Tibial nerve (tissue), 3 donors: ENCODE measurements around the gene PPP1R14B.

Source experiments
- POLR2A ChIP-seq, 2 donors: fragments of 450-650 bp; IDR thresholded peaks; one replicate each; pipeline ENCODE4 v1.6.1; 2017; ENCODE audit warnings: antibody characterized with exemption in 2 of 2, mild to moderate bottlenecking in 2 of 2, moderate library complexity in 2 of 2
- TF ChIP-seq, protein P1 (sequence below), 5 experiments: fragments of 200-600 bp in 3 of 5; fragments of 450-650 bp in 2 of 5; sonication (generic) in 3 of 5; IDR thresholded peaks; one replicate each; pipeline ENCODE4 v1.5.1; 2016 to 2019; ENCODE audit warnings: antibody characterized with exemption in 5 of 5, mild to moderate bottlenecking in 3 of 5, moderate library complexity in 2 of 5

DNA sequence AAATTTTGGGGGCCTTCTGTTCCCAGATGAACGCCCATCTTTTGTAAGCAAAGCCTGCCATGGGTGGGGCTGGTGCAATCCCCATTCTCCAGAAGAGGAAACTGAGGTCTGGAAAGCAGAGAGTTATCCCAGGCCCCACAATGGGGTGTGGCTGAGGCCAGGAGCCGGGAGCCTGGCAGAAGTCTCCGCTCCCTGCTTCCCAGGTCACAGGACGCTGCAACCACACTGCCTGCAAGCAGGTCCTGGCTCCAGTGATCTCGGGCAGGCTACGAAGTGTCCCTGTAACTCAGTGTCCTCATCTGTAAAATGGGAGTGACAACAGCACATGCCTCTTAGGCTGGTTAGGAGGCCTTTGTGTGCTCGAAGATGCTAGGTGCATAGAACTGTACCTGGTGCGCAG, 6.3 kb upstream of the PPP1R14B start:
- TF ChIP-seq, protein P1, sequence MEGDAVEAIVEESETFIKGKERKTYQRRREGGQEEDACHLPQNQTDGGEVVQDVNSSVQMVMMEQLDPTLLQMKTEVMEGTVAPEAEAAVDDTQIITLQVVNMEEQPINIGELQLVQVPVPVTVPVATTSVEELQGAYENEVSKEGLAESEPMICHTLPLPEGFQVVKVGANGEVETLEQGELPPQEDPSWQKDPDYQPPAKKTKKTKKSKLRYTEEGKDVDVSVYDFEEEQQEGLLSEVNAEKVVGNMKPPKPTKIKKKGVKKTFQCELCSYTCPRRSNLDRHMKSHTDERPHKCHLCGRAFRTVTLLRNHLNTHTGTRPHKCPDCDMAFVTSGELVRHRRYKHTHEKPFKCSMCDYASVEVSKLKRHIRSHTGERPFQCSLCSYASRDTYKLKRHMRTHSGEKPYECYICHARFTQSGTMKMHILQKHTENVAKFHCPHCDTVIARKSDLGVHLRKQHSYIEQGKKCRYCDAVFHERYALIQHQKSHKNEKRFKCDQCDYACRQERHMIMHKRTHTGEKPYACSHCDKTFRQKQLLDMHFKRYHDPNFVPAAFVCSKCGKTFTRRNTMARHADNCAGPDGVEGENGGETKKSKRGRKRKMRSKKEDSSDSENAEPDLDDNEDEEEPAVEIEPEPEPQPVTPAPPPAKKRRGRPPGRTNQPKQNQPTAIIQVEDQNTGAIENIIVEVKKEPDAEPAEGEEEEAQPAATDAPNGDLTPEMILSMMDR (IDR thresholded peaks at IDR 0.05) = no peak
- no peak for TF ChIP-seq POLR2A (IDR thresholded peaks at IDR 0.05)
